ENCODE measurements around the gene MOB3B. TPM values are rescaled to one million over a fixed set of nuclear protein-coding genes. Genes with fewer than 3 reads are reported as not detected.

The MOB3B gene
- polyA plus RNA-seq, 2 of the 4 experiments (the other 2 are of a cell fraction) = 6.0 to 6.4 TPM

DNA sequence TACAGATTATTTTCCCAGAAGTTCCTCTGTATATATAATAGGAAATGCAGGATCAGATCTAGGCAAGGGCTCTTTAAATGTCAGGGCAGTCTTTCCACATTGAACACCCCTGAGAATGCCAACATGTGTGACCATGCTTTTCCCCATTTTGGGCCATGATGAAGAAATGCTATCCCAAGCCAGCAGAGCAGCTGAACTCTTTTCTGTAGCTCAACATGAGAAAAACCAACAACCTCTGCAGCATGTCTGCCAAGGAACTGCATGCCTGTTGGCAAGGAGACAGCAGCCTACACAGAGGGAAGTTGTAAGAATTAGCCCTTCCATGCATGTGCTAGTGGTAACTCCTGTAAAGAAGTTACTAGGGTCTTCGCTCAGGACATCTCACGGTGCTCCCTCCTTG is 15.1 kb downstream of the MOB3B start:
- no peak for DNase-seq (ENCODE audit: low read depth in 1 of 2, low spot score in 1 of 2)
- Histone ChIP-seq H3K27ac (no peak overlapping the region), H3K4me3 (no peak overlapping the region), H3K9me3 (no peaks in the 10 kb centered on the region), H3K4me1 (peaks cover 15% of the 10 kb centered on the region; the same call in 2 of the 3 replicates), H3K4me2 (no peak overlapping the region)
- no peak for FAIRE-seq
- CTCF ChIA-PET = interaction anchor here (0.8 kb wide), 1 partner anchor 11 kb away, joined by 4 read pairs; no protein-coding TSS in a partner anchor
- no peak for ATAC-seq
- WGBS (ENCODE audit: missing lambda C conversion rate) = 87% methylated on average over 2 of the region's 2 CpGs
- POLR2A ChIA-PET = no interaction called here
- no peak for TF ChIP-seq FOXS1 (CRISPR knock-in tag; IDR thresholded peaks at IDR 0.05)

DNA sequence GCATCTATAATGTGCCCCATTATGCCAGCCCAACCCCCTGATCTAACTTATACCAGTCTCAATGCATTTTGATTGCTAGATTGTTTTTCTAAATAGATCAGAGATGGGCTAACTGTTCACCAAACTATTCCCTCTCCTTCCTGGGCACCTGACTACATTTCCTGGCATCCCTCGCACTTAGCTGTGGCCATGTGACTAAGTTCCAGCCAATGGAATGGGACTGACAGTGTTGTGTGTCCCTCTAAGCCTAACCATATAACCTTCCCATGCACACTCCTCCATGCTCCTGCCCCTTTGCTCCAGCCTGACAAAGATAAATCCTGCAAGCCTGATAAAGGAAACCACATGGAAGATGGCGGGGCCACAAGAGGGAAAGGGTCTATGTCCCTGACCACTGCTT is 17.8 kb downstream of the MOB3B start:
- Histone ChIP-seq H3K4me3 (no peak overlapping the region), H3K27ac (no peak overlapping the region), H3K4me1 (no peaks in the 10 kb centered on the region), H3K9me3 (no peaks in the 10 kb centered on the region), H3K4me2 (no peak overlapping the region)
- no peak for DNase-seq (ENCODE audit: low read depth in 1 of 2, low spot score in 1 of 2)
- WGBS (ENCODE audit: missing lambda C conversion rate) = 86% methylated on average over 2 of the region's 2 CpGs
- no peak for TF ChIP-seq RAD21 (conservative IDR thresholded peaks at IDR 0.05 in 1 of 2, IDR thresholded peaks at IDR 0.05 in 1 of 2)
- TF ChIP-seq ZSCAN20 (CRISPR knock-in tag; IDR thresholded peaks at IDR 0.05) = no peak
- no peak for TF ChIP-seq NPAS2 (CRISPR knock-in tag; IDR thresholded peaks at IDR 0.05; ENCODE audit: borderline replicate concordance)
- TF ChIP-seq FOSL2 (IDR thresholded peaks at IDR 0.05) = no peak
- no peak for TF ChIP-seq FOSL2 (CRISPR knock-in tag; IDR thresholded peaks at IDR 0.05)
- no peak for TF ChIP-seq RFX5 (IDR thresholded peaks at IDR 0.05)
- TF ChIP-seq POLR2A (IDR thresholded peaks at IDR 0.05; ENCODE audit: low read length) = no peak
- TF ChIP-seq CBX2 (IDR thresholded peaks at IDR 0.05; ENCODE audit: borderline replicate concordance, low read depth) = no peak
- TF ChIP-seq, protein P1, sequence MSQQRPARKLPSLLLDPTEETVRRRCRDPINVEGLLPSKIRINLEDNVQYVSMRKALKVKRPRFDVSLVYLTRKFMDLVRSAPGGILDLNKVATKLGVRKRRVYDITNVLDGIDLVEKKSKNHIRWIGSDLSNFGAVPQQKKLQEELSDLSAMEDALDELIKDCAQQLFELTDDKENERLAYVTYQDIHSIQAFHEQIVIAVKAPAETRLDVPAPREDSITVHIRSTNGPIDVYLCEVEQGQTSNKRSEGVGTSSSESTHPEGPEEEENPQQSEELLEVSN (IDR thresholded peaks at IDR 0.05; ENCODE audit: borderline replicate concordance, low read depth) = no peak
- TF ChIP-seq HOXB5 (CRISPR knock-in tag; IDR thresholded peaks at IDR 0.05) = no peak
- CTCF ChIA-PET = interaction anchor here (1.1 to 1.3 kb wide), 2 partner anchors 22 to 50 kb away, joined by 3 read pairs; no protein-coding TSS in a partner anchor
- no peak for FAIRE-seq
- no peak for ATAC-seq
- POLR2A ChIA-PET = no interaction called here

DNA sequence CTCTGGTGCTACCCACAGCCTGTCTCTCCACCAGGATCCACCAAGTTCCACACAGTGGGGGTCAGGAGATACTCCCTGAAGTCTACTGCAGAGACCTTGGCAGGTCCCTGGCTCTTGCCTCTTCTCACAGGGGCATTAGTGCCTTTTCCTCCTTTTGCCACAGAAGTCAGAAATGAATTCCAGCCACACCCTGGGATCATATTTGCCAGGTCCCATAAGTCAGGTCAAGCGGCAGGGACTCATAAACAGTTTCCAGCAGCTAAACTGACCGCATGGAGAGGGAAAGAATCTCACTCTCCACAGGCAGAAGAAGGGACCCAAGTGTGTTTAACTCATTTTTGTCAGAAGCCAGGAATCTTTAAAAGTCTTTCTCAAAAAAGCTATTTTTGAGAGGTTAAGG is 18.8 kb downstream of the MOB3B start:
- no peak for ATAC-seq
- ChIA-PET CTCF (interaction anchor here (1.1 kb wide), 1 partner anchor 19 kb away, joined by 3 read pairs; the partner anchor contains the start of gene MOB3B), POLR2A (no interaction called here)

More for the DNA sequence above, 18.8 kb downstream of the MOB3B start:
- TF ChIP-seq, protein P2, sequence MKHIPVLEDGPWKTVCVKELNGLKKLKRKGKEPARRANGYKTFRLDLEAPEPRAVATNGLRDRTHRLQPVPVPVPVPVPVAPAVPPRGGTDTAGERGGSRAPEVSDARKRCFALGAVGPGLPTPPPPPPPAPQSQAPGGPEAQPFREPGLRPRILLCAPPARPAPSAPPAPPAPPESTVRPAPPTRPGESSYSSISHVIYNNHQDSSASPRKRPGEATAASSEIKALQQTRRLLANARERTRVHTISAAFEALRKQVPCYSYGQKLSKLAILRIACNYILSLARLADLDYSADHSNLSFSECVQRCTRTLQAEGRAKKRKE (CRISPR knock-in tag; IDR thresholded peaks at IDR 0.05; ENCODE audit: low read depth) = no peak
- no peak for TF ChIP-seq NFE2L2 (conservative IDR thresholded peaks at IDR 0.05; ENCODE audit: low read length)
- no peak for TF ChIP-seq HOXB13 (CRISPR knock-in tag; IDR thresholded peaks at IDR 0.05; ENCODE audit: low read depth)
- TF ChIP-seq, protein P3, sequence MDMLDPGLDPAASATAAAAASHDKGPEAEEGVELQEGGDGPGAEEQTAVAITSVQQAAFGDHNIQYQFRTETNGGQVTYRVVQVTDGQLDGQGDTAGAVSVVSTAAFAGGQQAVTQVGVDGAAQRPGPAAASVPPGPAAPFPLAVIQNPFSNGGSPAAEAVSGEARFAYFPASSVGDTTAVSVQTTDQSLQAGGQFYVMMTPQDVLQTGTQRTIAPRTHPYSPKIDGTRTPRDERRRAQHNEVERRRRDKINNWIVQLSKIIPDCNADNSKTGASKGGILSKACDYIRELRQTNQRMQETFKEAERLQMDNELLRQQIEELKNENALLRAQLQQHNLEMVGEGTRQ (IDR thresholded peaks at IDR 0.05) = no peak
- no peak for TF ChIP-seq HOXA7 (CRISPR knock-in tag; IDR thresholded peaks at IDR 0.05)
- no peak for TF ChIP-seq POLR2AphosphoS2 (conservative IDR thresholded peaks at IDR 0.05; ENCODE audit: low read length)
- no peak for TF ChIP-seq POLR2A (IDR thresholded peaks at IDR 0.05; ENCODE audit: low read length)
- no peak for TF ChIP-seq HDAC2 (IDR thresholded peaks at IDR 0.05)
- TF ChIP-seq, protein P4, sequence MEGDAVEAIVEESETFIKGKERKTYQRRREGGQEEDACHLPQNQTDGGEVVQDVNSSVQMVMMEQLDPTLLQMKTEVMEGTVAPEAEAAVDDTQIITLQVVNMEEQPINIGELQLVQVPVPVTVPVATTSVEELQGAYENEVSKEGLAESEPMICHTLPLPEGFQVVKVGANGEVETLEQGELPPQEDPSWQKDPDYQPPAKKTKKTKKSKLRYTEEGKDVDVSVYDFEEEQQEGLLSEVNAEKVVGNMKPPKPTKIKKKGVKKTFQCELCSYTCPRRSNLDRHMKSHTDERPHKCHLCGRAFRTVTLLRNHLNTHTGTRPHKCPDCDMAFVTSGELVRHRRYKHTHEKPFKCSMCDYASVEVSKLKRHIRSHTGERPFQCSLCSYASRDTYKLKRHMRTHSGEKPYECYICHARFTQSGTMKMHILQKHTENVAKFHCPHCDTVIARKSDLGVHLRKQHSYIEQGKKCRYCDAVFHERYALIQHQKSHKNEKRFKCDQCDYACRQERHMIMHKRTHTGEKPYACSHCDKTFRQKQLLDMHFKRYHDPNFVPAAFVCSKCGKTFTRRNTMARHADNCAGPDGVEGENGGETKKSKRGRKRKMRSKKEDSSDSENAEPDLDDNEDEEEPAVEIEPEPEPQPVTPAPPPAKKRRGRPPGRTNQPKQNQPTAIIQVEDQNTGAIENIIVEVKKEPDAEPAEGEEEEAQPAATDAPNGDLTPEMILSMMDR (IDR thresholded peaks at IDR 0.05) = no peak
- no peak for TF ChIP-seq ESRRA (IDR thresholded peaks at IDR 0.05; ENCODE audit: borderline replicate concordance, low read length)
- TF ChIP-seq ZFP36 (IDR thresholded peaks at IDR 0.05; ENCODE audit: borderline replicate concordance, partially characterized antibody) = no peak
- TF ChIP-seq MAFK (IDR thresholded peaks at IDR 0.05; ENCODE audit: partially characterized antibody) = no peak
- no peak for TF ChIP-seq RCOR1 (IDR thresholded peaks at IDR 0.05; ENCODE audit: low read depth, low read length)
- no peak for TF ChIP-seq CBX8 (IDR thresholded peaks at IDR 0.05)
- TF ChIP-seq KDM5A (IDR thresholded peaks at IDR 0.05) = no peak
- no peak for TF ChIP-seq HEYL (CRISPR knock-in tag; IDR thresholded peaks at IDR 0.05)
- no peak for TF ChIP-seq PHF8 (IDR thresholded peaks at IDR 0.05; ENCODE audit: borderline replicate concordance, low read depth)
- no peak for TF ChIP-seq SREBF2 (IDR thresholded peaks at IDR 0.05)
- TF ChIP-seq NR3C1 (IDR thresholded peaks at IDR 0.05) = no peak
- TF ChIP-seq TFCP2L1 (CRISPR knock-in tag; IDR thresholded peaks at IDR 0.05) = no peak
- H3K27ac ChIP-seq = no peak overlapping the region; a peak in 1 of 6 replicates
- H3K4me3 ChIP-seq = no peak overlapping the region
- no peaks in the 10 kb centered on the region for H3K4me1 ChIP-seq
- DNase-seq (ENCODE audit: low read depth in 1 of 2, low spot score in 1 of 2) (no peak), FAIRE-seq (no peak)
- WGBS (ENCODE audit: missing lambda C conversion rate) = 50% methylated on average over 2 of the region's 2 CpGs
- no peak overlapping the region for H3K4me2 ChIP-seq
- no peaks in the 10 kb centered on the region for H3K9me3 ChIP-seq
